Testis (tissue), 2 donors: ENCODE data around the gene IRF2BPL.

Experiments
- POLR2A ChIP-seq: fragments of 450-650 bp; IDR thresholded peaks from one replicate; pipeline ENCODE4 v1.6.1; 2017; ENCODE audit warnings: antibody characterized with exemption, mild to moderate bottlenecking, moderate library complexity
- TF ChIP-seq, protein P1 (sequence below), 3 experiments: fragments of 450-650 bp in 2 of 3; fragments of 200-600 bp in 1 of 3; sonication (generic) in 1 of 3; IDR thresholded peaks; one replicate each; pipeline ENCODE4 v1.5.1; 2016 to 2019; ENCODE audit warnings: antibody characterized with exemption in 3 of 3, mild to moderate bottlenecking in 2 of 3, moderate library complexity in 1 of 3

DNA sequence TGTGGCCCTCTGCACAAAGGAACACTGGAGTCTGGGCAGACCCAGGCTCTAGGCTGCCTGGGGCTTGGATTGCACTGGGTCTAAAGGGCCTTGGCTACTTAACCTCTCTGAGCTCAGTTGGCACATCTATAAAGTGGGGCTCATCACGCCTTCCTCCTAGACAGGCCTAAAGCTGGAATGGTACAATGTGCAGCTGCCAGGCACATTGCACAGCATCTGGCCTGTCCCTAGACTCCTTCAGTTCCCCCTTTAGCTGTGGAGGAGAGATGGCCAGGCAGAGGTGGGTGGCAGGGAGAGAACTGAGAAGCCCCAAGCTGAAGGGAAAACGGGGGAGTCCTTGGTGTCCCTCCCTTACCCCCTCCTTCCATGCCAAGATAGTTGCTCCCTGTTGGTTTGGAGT is 10.8 kb downstream of the IRF2BPL start:
- TF ChIP-seq, protein P1, sequence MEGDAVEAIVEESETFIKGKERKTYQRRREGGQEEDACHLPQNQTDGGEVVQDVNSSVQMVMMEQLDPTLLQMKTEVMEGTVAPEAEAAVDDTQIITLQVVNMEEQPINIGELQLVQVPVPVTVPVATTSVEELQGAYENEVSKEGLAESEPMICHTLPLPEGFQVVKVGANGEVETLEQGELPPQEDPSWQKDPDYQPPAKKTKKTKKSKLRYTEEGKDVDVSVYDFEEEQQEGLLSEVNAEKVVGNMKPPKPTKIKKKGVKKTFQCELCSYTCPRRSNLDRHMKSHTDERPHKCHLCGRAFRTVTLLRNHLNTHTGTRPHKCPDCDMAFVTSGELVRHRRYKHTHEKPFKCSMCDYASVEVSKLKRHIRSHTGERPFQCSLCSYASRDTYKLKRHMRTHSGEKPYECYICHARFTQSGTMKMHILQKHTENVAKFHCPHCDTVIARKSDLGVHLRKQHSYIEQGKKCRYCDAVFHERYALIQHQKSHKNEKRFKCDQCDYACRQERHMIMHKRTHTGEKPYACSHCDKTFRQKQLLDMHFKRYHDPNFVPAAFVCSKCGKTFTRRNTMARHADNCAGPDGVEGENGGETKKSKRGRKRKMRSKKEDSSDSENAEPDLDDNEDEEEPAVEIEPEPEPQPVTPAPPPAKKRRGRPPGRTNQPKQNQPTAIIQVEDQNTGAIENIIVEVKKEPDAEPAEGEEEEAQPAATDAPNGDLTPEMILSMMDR (IDR thresholded peaks at IDR 0.05) = no peak
- no peak for TF ChIP-seq POLR2A
